Loucy (cell line): ENCODE results near the gene PPM1L.
A peak's percentile ranks its signal among the peaks of the same experiment; 100 is the strongest.

ENCODE experiments used
- H2AFZ ChIP-seq: fragments of 200-600 bp; sonication (generic); 2 replicates; pipeline ENCODE4 v1.6.0; 2016; ENCODE audit warnings: antibody characterized with exemption, mild to moderate bottlenecking, low read length, moderate library complexity
- H3F3A ChIP-seq: fragments of 200-600 bp; 2 replicates; pipeline ENCODE4 v1.6.0; 2016; ENCODE audit warnings: antibody characterized with exemption, low read depth, mild to moderate bottlenecking
- H3K27me3 ChIP-seq: fragments of 200-600 bp; sonication (generic); 2 replicates; pipeline ENCODE4 v1.6.1; 2014; ENCODE audit warnings: low read length, mild to moderate bottlenecking; ENCODE audit not compliant: insufficient read depth, poor library complexity, severe bottlenecking
- H3K36me3 ChIP-seq: fragments of 200-600 bp; sonication (generic); 2 replicates; pipeline ENCODE4 v1.6.1; 2016; ENCODE audit warnings: low read length; ENCODE audit not compliant: insufficient read depth
- H3K4me1 ChIP-seq: fragments of 200-600 bp; sonication (generic); 2 replicates; pipeline ENCODE4 v1.5.1; 2014; ENCODE audit warnings: low read length, mild to moderate bottlenecking; ENCODE audit not compliant: insufficient read depth, poor library complexity, severe bottlenecking
- H3K4me2 ChIP-seq: fragments of 200-600 bp; sonication (generic); 2 replicates; pipeline ENCODE4 v1.6.0; 2014; ENCODE audit warnings: antibody characterized with exemption, low read length, low read depth, mild to moderate bottlenecking; ENCODE audit not compliant: poor library complexity, severe bottlenecking
- H3K4me3 ChIP-seq: fragments of 200-600 bp; sonication (generic); 2 replicates; pipeline ENCODE4 v1.5.1; 2014; ENCODE audit warnings: low read length, mild to moderate bottlenecking, mixed read lengths; ENCODE audit not compliant: poor library complexity, severe bottlenecking
- H3K79me2 ChIP-seq: fragments of 200-600 bp; sonication (generic); 2 replicates; pipeline ENCODE4 v1.6.1; 2014; ENCODE audit warnings: low read length; ENCODE audit not compliant: insufficient read depth
- H3K9ac ChIP-seq: fragments of 200-600 bp; sonication (generic); 2 replicates; pipeline ENCODE4 v1.6.0; 2014; ENCODE audit warnings: mild to moderate bottlenecking, low read depth, low read length, moderate library complexity; ENCODE audit not compliant: poor library complexity, severe bottlenecking
- H3K9me2 ChIP-seq: fragments of 200-600 bp; sonication (generic); replicated peaks from 2 replicates; pipeline ENCODE4 v1.6.1; 2016; ENCODE audit warnings: low read depth, low read length, mixed read lengths
- H3K9me3 ChIP-seq: fragments of 200-600 bp; sonication (generic); 2 replicates; pipeline ENCODE4 v1.6.1; 2014; ENCODE audit warnings: mild to moderate bottlenecking, antibody characterized with exemption, low read length, low read depth; ENCODE audit not compliant: insufficient read depth
- H4K20me1 ChIP-seq: fragments of 200-600 bp; sonication (generic); 2 replicates; pipeline ENCODE4 v1.6.0; 2014; ENCODE audit warnings: antibody characterized with exemption, low read length, mild to moderate bottlenecking; ENCODE audit not compliant: insufficient read depth, poor library complexity, severe bottlenecking
- CTCF ChIP-seq: fragments of 200-600 bp; sonication (generic); conservative IDR thresholded peaks from 2 replicates; pipeline ENCODE4 v1.5.1; 2014; ENCODE audit warnings: mild to moderate bottlenecking, antibody characterized with exemption, low read length
- EZH2phosphoT487 ChIP-seq: fragments of 200-600 bp; IDR thresholded peaks from 2 replicates; pipeline ENCODE4 v1.6.1; 2018; ENCODE audit warnings: antibody characterized with exemption, mild to moderate bottlenecking, moderate library complexity, borderline replicate concordance

The PPM1L gene

DNA sequence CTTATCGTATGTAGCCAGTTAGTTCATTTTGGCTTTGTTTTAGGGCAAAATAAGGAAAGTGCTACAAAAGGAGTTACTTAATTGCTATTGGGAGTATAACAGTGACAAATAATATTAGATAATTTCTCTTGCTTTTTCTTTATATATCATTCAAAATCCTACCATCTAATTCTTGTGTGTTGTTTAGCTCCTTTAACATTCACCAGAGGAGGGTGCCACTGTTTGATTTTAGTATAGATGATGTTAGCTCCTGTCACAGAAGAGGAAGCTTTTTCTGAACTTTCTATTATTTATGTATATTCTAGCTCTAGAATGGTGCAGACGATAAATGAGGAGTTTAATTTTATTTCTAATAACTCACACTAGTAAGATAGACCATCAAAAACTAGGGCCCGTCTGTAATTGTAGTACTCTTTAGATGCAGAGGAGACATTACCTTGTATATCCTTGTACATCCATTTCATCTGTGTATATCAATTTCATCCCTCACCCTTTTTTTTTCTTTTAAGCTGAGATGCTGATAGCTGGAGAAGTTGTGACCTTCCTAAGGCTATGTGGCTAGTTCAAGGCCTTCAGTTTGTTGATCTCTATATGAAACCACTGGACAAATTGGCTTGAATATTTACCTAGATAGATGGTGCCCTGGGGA, 3.0 kb downstream of the PPM1L start:
- Histone ChIP-seq H3K27me3 (no peaks in the 10 kb centered on the region), H3K4me3 (peak overlapping the region; percentile 12), H3K9me3 (no peaks in the 10 kb centered on the region), H3F3A (no peaks in the 10 kb centered on the region), H3K79me2 (0 out of 2 replicates have a peak, but pooled peaks cover 3% of the 10 kb centered on the region), H4K20me1 (no peaks in the 10 kb centered on the region), H3K9ac (no peak overlapping the region), H2AFZ (no peak overlapping the region), H3K9me2 (no peaks in the 10 kb centered on the region), H3K4me2 (peak overlapping the region; percentile 41), H3K36me3 (no peaks in the 10 kb centered on the region), H3K4me1 (peaks cover 17% of the 10 kb centered on the region)
- TF ChIP-seq CTCF = peak; percentile 39; the same call in 1 of the 2 replicates
- TF ChIP-seq EZH2phosphoT487 = no peak

DNA sequence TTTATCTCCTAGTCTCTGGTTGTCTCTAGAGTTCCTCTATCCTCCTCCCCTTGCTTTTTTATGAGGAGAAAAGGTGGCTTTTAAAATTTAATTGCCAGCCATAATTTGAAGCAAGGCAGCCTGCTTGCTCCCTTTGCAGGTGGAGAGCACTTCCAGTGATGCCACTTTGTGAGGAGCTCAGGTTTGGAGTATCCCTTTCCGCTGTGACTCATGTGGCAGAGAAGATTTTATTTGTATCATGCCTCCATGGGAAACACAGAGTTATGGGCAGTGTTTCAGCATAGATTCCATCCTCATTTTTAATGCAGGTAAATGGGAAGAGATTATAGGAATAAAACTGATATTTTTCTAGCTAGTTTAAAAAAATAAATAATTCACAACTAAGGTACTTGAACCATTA, 7.0 kb downstream of the PPM1L start:
- no peak overlapping the region for H3K9ac ChIP-seq
- no peak overlapping the region for H2AFZ ChIP-seq
- H3K4me3 ChIP-seq = no peak overlapping the region
- H3K79me2 ChIP-seq = no peaks in the 10 kb centered on the region
- H3F3A ChIP-seq = no peaks in the 10 kb centered on the region
- no peaks in the 10 kb centered on the region for H4K20me1 ChIP-seq
- H3K4me1 ChIP-seq = peaks cover 17% of the 10 kb centered on the region
- H3K9me2 ChIP-seq = no peaks in the 10 kb centered on the region
- no peaks in the 10 kb centered on the region for H3K9me3 ChIP-seq
- no peak for TF ChIP-seq CTCF
- TF ChIP-seq EZH2phosphoT487 = no peak
- H3K27me3 ChIP-seq = no peaks in the 10 kb centered on the region
- no peak overlapping the region for H3K4me2 ChIP-seq
- H3K36me3 ChIP-seq = no peaks in the 10 kb centered on the region

DNA sequence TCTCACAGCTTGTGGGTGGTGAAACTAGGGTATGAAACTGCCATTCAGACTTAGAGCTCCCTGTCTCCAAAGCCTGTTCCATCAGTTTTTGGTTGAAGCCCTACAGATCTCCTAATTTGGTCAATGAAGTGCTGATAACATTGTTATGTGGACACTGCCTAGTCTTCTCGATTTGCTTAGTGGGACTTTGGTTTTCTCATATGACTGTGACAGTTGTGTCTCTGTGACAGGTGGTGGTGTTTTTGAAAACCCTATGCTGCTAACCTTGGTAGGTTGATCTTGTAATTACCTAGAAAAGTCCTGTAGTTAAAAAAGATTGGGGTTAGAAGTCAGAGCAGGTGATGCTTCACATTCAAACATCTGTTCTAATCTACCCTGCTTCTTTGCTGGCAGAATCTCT, 9.2 kb downstream of the PPM1L start:
- Histone ChIP-seq H3F3A (no peaks in the 10 kb centered on the region), H3K4me2 (no peak overlapping the region), H3K27me3 (no peaks in the 10 kb centered on the region), H3K4me1 (no peaks in the 10 kb centered on the region), H3K79me2 (no peaks in the 10 kb centered on the region), H3K4me3 (no peak overlapping the region), H4K20me1 (no peaks in the 10 kb centered on the region), H2AFZ (no peak overlapping the region), H3K9me3 (no peaks in the 10 kb centered on the region), H3K36me3 (no peaks in the 10 kb centered on the region), H3K9ac (no peak overlapping the region), H3K9me2 (no peaks in the 10 kb centered on the region)
- no peak for TF ChIP-seq CTCF
